OCI-LY7 (cell line): ENCODE results near the gene GBE1.

Experiments
- EZH2phosphoT487 ChIP-seq: fragments of 200-600 bp; sonication (generic); IDR thresholded peaks from 2 replicates; pipeline ENCODE4 v1.6.1; 2018; ENCODE audit warnings: low read depth, borderline replicate concordance, mild to moderate bottlenecking, mixed run types, antibody characterized with exemption, low read length, moderate library complexity, mixed read lengths
- TF ChIP-seq, protein P1 (sequence below): fragments of 200-600 bp; sonication (generic); conservative IDR thresholded peaks from 2 replicates; pipeline ENCODE4 v1.5.1; 2014; ENCODE audit warnings: mild to moderate bottlenecking, antibody characterized with exemption, low read length, moderate library complexity, mixed read lengths

DNA sequence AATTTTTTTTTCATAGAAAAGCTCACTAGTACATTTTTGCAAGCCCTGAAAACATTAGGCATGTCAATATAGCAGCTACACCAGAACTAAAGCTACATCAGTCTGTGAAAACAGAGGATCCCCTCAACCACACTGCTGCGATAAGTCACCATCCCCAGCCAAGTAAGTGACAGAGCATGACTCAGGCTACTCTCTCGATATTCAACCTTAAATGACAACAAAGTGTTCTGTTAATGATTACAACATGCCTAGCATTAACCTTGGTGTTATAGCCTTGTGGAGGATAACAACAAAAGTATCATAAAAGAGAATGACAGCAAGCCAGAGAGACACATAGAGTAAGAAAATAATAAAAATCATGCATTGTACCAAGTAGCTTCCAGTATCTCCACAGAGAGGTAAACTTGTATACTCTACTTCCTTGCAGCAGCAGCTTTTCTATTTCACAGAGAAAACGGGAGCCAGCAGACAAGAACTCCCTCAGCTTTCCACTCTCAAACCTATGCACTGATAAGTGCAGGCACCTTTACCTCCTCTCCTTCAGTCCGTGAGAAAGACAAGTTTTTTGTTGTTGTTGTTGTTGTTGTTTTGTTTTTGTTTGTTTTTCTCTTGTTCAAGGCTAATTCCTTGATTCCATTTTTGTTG, 76.6 kb downstream of the GBE1 start:
- TF ChIP-seq, protein P1, sequence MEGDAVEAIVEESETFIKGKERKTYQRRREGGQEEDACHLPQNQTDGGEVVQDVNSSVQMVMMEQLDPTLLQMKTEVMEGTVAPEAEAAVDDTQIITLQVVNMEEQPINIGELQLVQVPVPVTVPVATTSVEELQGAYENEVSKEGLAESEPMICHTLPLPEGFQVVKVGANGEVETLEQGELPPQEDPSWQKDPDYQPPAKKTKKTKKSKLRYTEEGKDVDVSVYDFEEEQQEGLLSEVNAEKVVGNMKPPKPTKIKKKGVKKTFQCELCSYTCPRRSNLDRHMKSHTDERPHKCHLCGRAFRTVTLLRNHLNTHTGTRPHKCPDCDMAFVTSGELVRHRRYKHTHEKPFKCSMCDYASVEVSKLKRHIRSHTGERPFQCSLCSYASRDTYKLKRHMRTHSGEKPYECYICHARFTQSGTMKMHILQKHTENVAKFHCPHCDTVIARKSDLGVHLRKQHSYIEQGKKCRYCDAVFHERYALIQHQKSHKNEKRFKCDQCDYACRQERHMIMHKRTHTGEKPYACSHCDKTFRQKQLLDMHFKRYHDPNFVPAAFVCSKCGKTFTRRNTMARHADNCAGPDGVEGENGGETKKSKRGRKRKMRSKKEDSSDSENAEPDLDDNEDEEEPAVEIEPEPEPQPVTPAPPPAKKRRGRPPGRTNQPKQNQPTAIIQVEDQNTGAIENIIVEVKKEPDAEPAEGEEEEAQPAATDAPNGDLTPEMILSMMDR, result no peak
- no peak for TF ChIP-seq EZH2phosphoT487
